ENCODE results near the gene MAP7D2. TPM values are rescaled to one million over a fixed set of nuclear protein-coding genes. Genes with fewer than 3 reads are reported as not detected.

Gene MAP7D2
- total RNA-seq, 1 donor, result not detected

DNA sequence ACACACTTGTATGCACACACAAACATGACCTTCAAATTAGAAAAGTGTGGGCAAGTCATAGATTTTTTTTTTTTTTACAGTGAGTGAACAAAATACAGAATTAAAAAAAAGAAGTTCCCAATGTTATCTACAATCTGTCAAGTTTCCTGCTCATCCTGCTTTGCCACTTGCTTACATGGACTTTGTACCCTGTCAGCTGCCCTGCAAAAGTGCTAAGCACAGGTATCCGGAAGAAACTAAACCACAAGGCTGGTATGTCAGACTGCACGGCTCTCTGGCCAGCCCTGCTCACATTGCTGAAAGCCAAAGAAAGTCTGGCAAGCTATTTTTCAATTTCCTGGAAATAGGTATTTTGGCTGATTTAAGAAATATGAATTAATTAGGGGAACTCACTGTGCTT, 87.0 kb downstream of the MAP7D2 start:
- DNase-seq (ENCODE audit: low read depth), result no peak
- TF ChIP-seq, protein P1, sequence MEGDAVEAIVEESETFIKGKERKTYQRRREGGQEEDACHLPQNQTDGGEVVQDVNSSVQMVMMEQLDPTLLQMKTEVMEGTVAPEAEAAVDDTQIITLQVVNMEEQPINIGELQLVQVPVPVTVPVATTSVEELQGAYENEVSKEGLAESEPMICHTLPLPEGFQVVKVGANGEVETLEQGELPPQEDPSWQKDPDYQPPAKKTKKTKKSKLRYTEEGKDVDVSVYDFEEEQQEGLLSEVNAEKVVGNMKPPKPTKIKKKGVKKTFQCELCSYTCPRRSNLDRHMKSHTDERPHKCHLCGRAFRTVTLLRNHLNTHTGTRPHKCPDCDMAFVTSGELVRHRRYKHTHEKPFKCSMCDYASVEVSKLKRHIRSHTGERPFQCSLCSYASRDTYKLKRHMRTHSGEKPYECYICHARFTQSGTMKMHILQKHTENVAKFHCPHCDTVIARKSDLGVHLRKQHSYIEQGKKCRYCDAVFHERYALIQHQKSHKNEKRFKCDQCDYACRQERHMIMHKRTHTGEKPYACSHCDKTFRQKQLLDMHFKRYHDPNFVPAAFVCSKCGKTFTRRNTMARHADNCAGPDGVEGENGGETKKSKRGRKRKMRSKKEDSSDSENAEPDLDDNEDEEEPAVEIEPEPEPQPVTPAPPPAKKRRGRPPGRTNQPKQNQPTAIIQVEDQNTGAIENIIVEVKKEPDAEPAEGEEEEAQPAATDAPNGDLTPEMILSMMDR (IDR thresholded peaks at IDR 0.05; ENCODE audit: insufficient read depth, low read depth, low read length), result no peak
- no peak overlapping the region for H3K4me3 ChIP-seq (ENCODE audit: low read depth, low read length)

DNA sequence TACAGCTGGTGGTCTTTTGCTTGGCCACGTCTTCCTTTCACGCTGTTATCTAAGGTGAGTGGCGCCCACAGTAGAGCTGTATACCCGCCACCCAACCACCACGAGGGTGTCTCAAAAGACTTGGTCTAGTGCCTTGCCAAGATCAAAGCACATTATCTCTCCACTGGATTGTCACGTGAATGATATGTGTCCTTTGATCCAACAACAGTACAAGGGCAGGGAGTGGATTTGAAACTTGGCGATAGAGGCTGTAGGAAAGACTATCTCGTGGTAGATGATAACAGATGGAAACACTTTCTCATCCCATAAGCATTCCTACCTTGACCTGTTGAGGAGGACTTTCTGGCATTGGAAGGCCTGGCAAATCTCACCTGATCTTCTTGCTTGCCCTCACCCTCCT, 88.1 kb downstream of the MAP7D2 start:
- no peak overlapping the region for H3K4me3 ChIP-seq (ENCODE audit: low read depth, low read length)
- TF ChIP-seq, protein P1 (IDR thresholded peaks at IDR 0.05; ENCODE audit: insufficient read depth, low read depth, low read length), result no peak
- no peak for DNase-seq (ENCODE audit: low read depth)

DNA sequence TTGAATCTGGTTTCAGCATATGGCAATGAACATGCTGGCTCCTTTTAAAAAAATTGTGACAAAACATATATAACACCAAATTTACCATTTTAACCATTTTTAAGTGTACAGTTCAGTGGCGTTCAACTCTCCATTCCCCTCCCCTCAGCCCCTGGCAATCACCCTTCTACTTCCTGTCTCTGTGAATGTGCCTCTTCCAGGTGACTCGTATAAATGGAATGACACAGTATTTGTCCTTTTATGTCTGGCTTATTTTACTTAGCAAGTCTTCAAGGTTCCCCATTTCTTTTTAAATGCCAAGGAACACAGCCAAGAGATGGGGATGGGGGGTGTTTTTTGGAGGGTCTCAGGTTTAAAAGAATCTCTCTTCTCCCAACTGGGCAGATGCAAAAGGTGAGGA, 90.4 kb downstream of the MAP7D2 start:
- TF ChIP-seq, protein P1 (IDR thresholded peaks at IDR 0.05; ENCODE audit: insufficient read depth, low read depth, low read length), result no peak
- no peak overlapping the region for H3K4me3 ChIP-seq (ENCODE audit: low read depth, low read length)
- DNase-seq (ENCODE audit: low read depth), result peak; percentile 8

DNA sequence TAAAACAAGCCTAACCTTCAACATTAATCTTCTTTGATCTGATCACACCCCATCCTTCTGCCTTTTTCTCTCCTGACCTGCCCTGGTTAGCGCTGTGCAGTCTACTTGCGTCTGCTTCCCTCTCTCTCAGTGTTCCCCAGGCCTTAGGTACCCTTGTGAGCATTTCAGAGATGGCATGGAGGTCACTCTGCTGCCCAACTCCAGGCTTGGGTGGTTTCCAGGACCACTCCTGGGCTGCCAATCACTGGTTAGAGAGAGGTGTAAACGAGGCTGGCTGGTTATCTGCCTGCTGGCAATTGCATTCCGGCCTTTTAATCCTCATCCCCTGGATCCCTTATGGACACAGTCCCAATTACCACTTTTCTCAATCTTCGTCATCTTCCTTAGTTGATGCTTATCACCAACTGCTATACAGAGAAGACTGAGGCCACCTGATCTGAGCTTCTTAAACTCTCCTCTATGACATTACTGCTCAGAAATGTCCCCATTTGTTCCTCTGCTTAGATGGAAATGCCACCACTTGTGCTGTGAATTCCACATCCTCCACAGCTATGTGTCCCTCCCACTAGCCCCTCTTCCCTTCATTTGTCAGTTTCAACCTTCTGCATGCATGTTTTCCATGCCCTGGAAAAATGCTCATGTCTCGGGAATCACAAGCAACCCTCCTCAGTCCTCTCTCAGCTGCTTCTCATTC, 96.9 kb downstream of the MAP7D2 start:
- no peak overlapping the region for H3K4me3 ChIP-seq (ENCODE audit: low read depth, low read length)
- no peak for DNase-seq (ENCODE audit: low read depth)
- TF ChIP-seq, protein P1 (IDR thresholded peaks at IDR 0.05; ENCODE audit: insufficient read depth, low read depth, low read length), result no peak

DNA sequence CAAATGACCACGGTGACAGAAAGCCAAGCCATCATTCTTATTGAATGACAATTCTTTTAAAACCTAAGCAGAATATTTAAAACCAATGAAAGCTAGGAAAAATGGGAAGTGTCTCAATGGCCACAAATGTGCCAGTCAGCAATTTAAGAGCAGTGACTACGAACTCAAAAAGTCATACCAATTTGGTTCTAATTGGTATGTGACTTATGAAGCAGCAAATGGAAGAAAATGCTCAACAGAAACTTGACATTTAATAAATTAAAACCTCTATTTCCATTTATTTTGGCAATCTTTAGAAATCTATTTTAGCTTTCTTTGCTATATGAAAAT, 100.1 kb downstream of the MAP7D2 start:
- no peak for DNase-seq (ENCODE audit: low read depth)
- no peak overlapping the region for H3K4me3 ChIP-seq (ENCODE audit: low read depth, low read length)
- TF ChIP-seq, protein P1 (IDR thresholded peaks at IDR 0.05; ENCODE audit: insufficient read depth, low read depth, low read length), result no peak

DNA sequence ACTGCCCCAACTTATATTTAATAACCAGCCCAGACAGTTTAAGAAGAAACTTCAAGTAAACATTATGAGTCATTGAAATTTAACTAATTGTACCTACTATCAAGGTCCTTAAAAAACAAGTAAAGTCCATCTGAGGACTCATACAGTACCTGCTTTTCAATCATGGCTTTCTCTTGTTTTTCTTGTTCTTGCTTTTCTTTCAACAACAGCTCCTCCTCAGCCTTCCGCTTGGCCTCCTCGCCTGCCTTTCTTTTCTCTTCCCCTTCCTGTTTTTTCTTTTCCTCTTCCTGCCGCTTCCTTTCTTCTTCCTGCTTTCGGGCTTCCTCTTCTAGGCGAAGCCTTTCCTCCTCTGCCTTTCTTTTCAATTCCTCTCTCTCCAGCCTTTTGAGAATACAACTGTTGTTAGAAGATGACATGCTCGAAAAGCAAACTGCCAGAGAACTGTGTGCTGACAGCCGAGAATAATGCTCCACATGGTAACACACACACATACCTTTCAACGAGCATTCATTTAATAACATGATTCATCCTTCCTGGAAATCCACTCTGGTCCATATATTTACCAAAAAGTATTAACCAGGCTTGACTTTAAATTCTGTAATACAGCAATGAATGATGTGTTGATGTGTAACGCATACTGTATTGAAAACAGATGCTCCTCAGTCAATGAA, 100.6 kb downstream of the MAP7D2 start:
- TF ChIP-seq, protein P1 (IDR thresholded peaks at IDR 0.05; ENCODE audit: insufficient read depth, low read depth, low read length), result no peak
- H3K4me3 ChIP-seq (ENCODE audit: low read depth, low read length), result no peak overlapping the region
- no peak for DNase-seq (ENCODE audit: low read depth)
